Measurements from ENCODE around the gene GPR3. TPM values are rescaled to one million over a fixed set of nuclear protein-coding genes. Genes with fewer than 3 reads are reported as not detected.
A peak's percentile ranks its signal among the peaks of the same experiment; 100 is the strongest.

Gene GPR3
- total and polyA plus RNA-seq, 3 donors from 2014 or later = 0.12 to 0.47 (median 0.20) TPM

DNA sequence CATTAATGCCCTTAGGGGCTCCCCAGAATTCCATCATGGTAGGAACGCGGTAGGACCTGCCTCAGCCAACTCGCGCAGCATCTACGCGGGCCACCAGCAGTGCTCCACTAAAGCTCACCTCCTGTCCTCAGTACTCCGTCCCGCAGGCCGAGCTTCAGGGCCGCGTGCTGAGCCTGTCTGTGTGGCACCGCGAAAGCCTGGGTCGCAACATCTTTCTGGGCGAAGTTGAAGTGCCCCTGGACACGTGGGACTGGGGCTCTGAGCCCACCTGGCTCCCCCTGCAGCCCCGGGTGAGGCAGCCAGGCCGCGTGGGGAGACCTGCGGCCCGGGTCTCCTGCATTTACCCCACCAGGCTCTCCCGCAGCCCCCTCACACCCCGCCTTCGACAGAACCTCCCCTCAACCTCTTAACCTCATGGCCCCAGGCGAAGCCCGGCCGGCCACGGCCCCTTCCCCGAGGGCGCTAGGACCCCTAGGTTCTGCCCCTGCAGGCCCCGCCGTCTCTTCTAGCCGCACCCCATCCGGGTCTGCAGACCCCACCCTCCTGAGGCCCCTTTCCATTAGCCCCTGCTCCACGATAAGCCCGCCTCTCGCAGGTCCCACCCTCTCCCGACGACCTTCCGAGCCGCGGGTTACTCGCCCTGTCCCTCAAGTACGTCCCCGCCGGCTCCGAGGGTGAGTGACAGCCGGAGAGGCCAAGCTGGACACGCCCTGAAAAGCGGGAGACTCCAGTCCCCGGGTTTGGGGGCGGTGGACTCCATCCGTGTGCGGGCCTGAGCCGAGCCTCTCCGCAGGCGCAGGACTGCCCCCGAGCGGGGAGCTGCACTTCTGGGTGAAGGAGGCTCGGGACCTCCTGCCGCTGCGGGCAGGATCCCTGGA is 41.5 kb upstream of the GPR3 start:
- DNase-seq = peak; percentile 43
- TF ChIP-seq, protein P1, sequence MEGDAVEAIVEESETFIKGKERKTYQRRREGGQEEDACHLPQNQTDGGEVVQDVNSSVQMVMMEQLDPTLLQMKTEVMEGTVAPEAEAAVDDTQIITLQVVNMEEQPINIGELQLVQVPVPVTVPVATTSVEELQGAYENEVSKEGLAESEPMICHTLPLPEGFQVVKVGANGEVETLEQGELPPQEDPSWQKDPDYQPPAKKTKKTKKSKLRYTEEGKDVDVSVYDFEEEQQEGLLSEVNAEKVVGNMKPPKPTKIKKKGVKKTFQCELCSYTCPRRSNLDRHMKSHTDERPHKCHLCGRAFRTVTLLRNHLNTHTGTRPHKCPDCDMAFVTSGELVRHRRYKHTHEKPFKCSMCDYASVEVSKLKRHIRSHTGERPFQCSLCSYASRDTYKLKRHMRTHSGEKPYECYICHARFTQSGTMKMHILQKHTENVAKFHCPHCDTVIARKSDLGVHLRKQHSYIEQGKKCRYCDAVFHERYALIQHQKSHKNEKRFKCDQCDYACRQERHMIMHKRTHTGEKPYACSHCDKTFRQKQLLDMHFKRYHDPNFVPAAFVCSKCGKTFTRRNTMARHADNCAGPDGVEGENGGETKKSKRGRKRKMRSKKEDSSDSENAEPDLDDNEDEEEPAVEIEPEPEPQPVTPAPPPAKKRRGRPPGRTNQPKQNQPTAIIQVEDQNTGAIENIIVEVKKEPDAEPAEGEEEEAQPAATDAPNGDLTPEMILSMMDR (IDR thresholded peaks at IDR 0.05) = no peak
- no peak for TF ChIP-seq POLR2A (IDR thresholded peaks at IDR 0.05)
- WGBS, 2 donors = 23 to 33% methylated on average over 34 to 62 of the region's 62 CpGs
- H3K9me3 ChIP-seq = no peaks in the 10 kb centered on the region
- peaks cover 8% of the 10 kb centered on the region for H3K4me1 ChIP-seq
- no peaks in the 10 kb centered on the region for H3K27me3 ChIP-seq
- H3K4me3 ChIP-seq = peak overlapping the region; percentile 15 to 58
- no peak overlapping the region for H3K27ac ChIP-seq
- no peaks in the 10 kb centered on the region for H3K36me3 ChIP-seq (ENCODE audit: low read depth, missing control alignments)
- intact Hi-C loops (cut with DNase I; ENCODE audit: low total_unique reads) = no loop called here

DNA sequence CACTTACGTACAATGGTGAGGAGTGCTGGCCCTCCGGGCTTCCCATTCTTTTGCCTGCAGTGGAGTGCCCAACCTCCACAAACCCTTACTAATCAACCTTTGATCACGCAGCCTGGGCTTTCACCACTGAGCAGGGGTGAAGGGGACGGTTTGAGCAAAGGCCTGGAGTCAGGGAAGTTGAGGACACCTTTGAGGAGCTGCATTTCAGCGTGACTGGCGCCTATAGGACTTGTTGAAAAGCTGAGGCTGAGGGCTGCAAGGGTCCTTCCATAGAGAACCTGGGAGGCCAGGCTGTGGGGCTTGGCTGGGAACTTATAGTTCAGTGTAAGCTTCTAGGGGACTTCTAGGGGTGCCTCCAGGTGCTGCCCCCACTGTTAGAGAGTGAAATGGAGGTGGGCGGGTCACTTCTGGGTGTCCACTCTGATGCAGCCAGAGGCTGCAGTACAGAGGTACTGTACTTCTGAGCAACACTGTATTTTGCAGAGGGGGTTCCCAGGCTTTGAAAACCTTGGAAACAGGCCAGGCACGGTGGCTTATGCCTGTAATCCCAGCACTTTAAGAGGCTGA is 40.8 kb upstream of the GPR3 start:
- Histone ChIP-seq H3K9me3 (no peaks in the 10 kb centered on the region), H3K27me3 (no peaks in the 10 kb centered on the region), H3K27ac (no peak overlapping the region), H3K4me3 (peak overlapping the region in 1 of 2 donors; percentile 58), H3K36me3 (ENCODE audit: low read depth, missing control alignments) (no peaks in the 10 kb centered on the region), H3K4me1 (peaks cover 8% of the 10 kb centered on the region)
- intact Hi-C loops (cut with DNase I; ENCODE audit: low total_unique reads) = no loop called here
- DNase-seq = no peak
- no peak for TF ChIP-seq POLR2A (IDR thresholded peaks at IDR 0.05)
- TF ChIP-seq, protein P1 (IDR thresholded peaks at IDR 0.05) = no peak
- WGBS, 2 donors = 20 to 45% methylated on average over 5 to 8 of the region's 8 CpGs

DNA sequence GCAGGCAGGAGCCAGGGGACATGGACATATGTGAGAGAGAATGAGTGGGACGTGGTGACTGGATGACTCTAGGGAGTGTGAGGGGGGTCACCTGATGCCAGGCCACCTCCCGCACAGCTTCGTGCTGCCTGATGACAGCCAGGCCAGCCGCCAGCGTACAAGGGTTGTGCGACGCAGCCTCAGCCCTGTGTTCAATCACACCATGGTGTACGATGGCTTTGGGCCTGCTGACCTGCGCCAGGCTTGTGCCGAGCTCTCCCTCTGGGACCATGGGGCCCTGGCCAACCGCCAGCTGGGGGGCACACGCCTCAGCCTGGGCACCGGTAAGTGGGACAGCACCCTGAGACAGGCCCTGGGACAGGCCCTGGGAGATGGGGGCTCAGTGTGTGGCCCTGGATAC is 39.3 kb upstream of the GPR3 start:
- 80 to 89% methylated on average over 1 to 13 of the region's 13 CpGs for WGBS, 2 donors
- Histone ChIP-seq H3K36me3 (ENCODE audit: low read depth, missing control alignments) (no peaks in the 10 kb centered on the region), H3K27ac (no peak overlapping the region), H3K4me1 (peaks cover 8% of the 10 kb centered on the region), H3K9me3 (no peaks in the 10 kb centered on the region), H3K27me3 (no peaks in the 10 kb centered on the region), H3K4me3 (no peak overlapping the region)
- intact Hi-C loops (cut with DNase I; ENCODE audit: low total_unique reads) = no loop called here
- no peak for DNase-seq
- TF ChIP-seq POLR2A (IDR thresholded peaks at IDR 0.05) = no peak
- TF ChIP-seq, protein P1 (IDR thresholded peaks at IDR 0.05) = no peak

DNA sequence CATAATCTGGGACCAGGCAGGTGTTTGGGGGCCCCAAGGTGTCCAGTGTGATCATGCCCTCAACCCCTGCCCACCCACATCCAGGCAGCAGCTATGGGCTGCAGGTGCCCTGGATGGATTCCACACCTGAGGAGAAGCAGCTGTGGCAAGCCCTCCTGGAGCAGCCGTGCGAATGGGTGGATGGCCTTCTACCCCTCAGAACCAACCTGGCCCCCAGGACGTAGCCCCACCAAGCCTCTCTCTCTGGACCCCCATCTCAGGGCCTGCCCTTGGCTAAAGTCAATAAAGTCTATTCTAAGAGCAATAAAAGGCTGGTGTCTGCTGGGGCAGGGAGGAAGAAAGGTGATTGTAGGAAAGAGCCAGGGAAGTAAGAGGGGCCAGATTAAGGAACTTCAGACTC is 38.8 kb upstream of the GPR3 start:
- 93 to 97% methylated on average over 3 of the region's 3 CpGs for whole genome bisulfite sequencing, 2 donors
- Histone ChIP-seq H3K27me3 (no peaks in the 10 kb centered on the region), H3K9me3 (no peaks in the 10 kb centered on the region), H3K27ac (no peak overlapping the region), H3K4me1 (peaks cover 8% of the 10 kb centered on the region), H3K36me3 (ENCODE audit: low read depth, missing control alignments) (no peaks in the 10 kb centered on the region), H3K4me3 (no peak overlapping the region)
- intact Hi-C loops (cut with DNase I; ENCODE audit: low total_unique reads) = no loop called here
- DNase-seq = no peak
- TF ChIP-seq POLR2A (IDR thresholded peaks at IDR 0.05) = no peak
- TF ChIP-seq, protein P1 (IDR thresholded peaks at IDR 0.05) = no peak
